Liver (tissue), 9 donors: ENCODE results near the gene TMEM269. TPM values are rescaled to one million over a fixed set of nuclear protein-coding genes. Genes with fewer than 3 reads are reported as not detected.

Experiments
- DNase-seq: peaks from one replicate; pipeline ENCODE4 v3.0.0-alpha.2; 2017; ENCODE audit warnings: low spot score
- H3K27ac ChIP-seq, 2 donors: one replicate each; pipeline ENCODE4 v1.7.0; 2013; ENCODE audit warnings: inconsistent platforms in 2 of 2, low read length in 2 of 2, control low read depth in 1 of 2, low read depth in 1 of 2, mild to moderate bottlenecking in 1 of 2
- H3K27me3 ChIP-seq, 4 donors: one replicate each; pipeline versions ENCODE4 v1.6.1 to v1.7.0; 2013; ENCODE audit warnings: low read length in 3 of 4, inconsistent platforms in 1 of 4, mild to moderate bottlenecking in 1 of 4, moderate library complexity in 1 of 4; ENCODE audit not compliant: control insufficient read depth in 4 of 4, insufficient read depth in 4 of 4
- H3K36me3 ChIP-seq, 4 donors: one replicate each; pipeline versions ENCODE4 v1.6.1 to v1.7.0; 2013; ENCODE audit warnings: low read length in 3 of 4, mild to moderate bottlenecking in 3 of 4, low read depth in 1 of 4, moderate library complexity in 1 of 4; ENCODE audit not compliant: control insufficient read depth in 4 of 4, insufficient read depth in 3 of 4
- H3K4me1 ChIP-seq, 4 donors: one replicate each; pipeline versions ENCODE4 v1.6.1 to v1.7.0; 2013; ENCODE audit warnings: low read length in 3 of 4, mild to moderate bottlenecking in 3 of 4, moderate library complexity in 1 of 4; ENCODE audit not compliant: control insufficient read depth in 4 of 4, insufficient read depth in 4 of 4
- H3K4me3 ChIP-seq, 3 donors: one replicate each; pipeline versions ENCODE4 v1.6.1 to v1.7.0; 2013; ENCODE audit warnings: low read length in 3 of 3, control low read depth in 1 of 3, low read depth in 1 of 3, mild to moderate bottlenecking in 1 of 3
- H3K9ac ChIP-seq, 2 donors: one replicate each; pipeline ENCODE4 v1.7.0; 2013; ENCODE audit warnings: low read length in 2 of 2, mild to moderate bottlenecking in 2 of 2, moderate library complexity in 2 of 2, control low read depth in 1 of 2, low read depth in 1 of 2
- H3K9me3 ChIP-seq, 4 donors: one replicate each; pipeline versions ENCODE4 v1.6.1 to v1.7.0; 2013; ENCODE audit warnings: low read length in 3 of 4; ENCODE audit not compliant: control insufficient read depth in 4 of 4
- CTCF ChIP-seq: fragments of 150-350 bp; IDR thresholded peaks from 2 replicates; pipeline ENCODE4 v1.5.1; 2017; ENCODE audit warnings: improper control_type of control experiment, low read depth, low read length; ENCODE audit not compliant: missing input control
- EGR1 ChIP-seq, 2 donors: IDR thresholded peaks; 2 replicates each; pipeline ENCODE4 v1.6.1; 2016 to 2018; ENCODE audit warnings: antibody characterized with exemption in 2 of 2, low read depth in 2 of 2
- FOXA1 ChIP-seq: IDR thresholded peaks from 2 replicates; pipeline ENCODE4 v1.6.1; 2016; ENCODE audit warnings: antibody characterized with exemption
- FOXA2 ChIP-seq: IDR thresholded peaks from 2 replicates; pipeline ENCODE4 v1.6.1; 2016; ENCODE audit warnings: antibody characterized with exemption
- GABPA ChIP-seq, 2 donors: IDR thresholded peaks in 1 of 2; conservative IDR thresholded peaks in 1 of 2; 2 replicates each; pipeline ENCODE4 v1.6.1; 2016; ENCODE audit warnings: antibody characterized with exemption in 2 of 2, mild to moderate bottlenecking in 1 of 2, moderate library complexity in 1 of 2
- HNF4A ChIP-seq, 2 donors: conservative IDR thresholded peaks; 2 replicates each; pipeline ENCODE4 v1.6.1; 2016; ENCODE audit warnings: antibody characterized with exemption in 2 of 2, mild to moderate bottlenecking in 2 of 2
- HNF4G ChIP-seq: IDR thresholded peaks from 2 replicates; pipeline ENCODE4 v1.6.1; 2016; ENCODE audit warnings: antibody characterized with exemption
- JUND ChIP-seq, 2 donors: IDR thresholded peaks; 2 replicates each; pipeline ENCODE4 v1.6.1; 2016; ENCODE audit warnings: antibody characterized with exemption in 2 of 2
- MAX ChIP-seq: IDR thresholded peaks from 2 replicates; pipeline ENCODE4 v1.6.1; 2016; ENCODE audit warnings: antibody characterized with exemption
- NR2F2 ChIP-seq: IDR thresholded peaks from 2 replicates; pipeline ENCODE4 v1.6.1; 2016; ENCODE audit warnings: antibody characterized with exemption
- RAD21 ChIP-seq, 2 donors: IDR thresholded peaks; 2 replicates each; pipeline ENCODE4 v1.6.1; 2016; ENCODE audit warnings: antibody characterized with exemption in 2 of 2, mild to moderate bottlenecking in 2 of 2
- REST ChIP-seq: IDR thresholded peaks from 2 replicates; pipeline ENCODE4 v1.6.1; 2016; ENCODE audit warnings: antibody characterized with exemption, mild to moderate bottlenecking
- TAF1 ChIP-seq: conservative IDR thresholded peaks from 2 replicates; pipeline ENCODE4 v1.6.1; 2016; ENCODE audit warnings: antibody characterized with exemption, mild to moderate bottlenecking
- YY1 ChIP-seq: IDR thresholded peaks from 2 replicates; pipeline ENCODE4 v1.6.1; 2016; ENCODE audit warnings: antibody characterized with exemption, mild to moderate bottlenecking
- ZBTB33 ChIP-seq: IDR thresholded peaks from 2 replicates; pipeline ENCODE4 v1.6.1; 2016; ENCODE audit warnings: antibody characterized with exemption
- WGBS: extraction: QIAGEN DNeasy Blood & Tissue Kit; methylation state at CpG from one replicate; pipeline ENCODE4 v1.1.7; 2013; 5-methylcytosine and 5-hydroxymethylcytosine counted together
- polyA plus RNA-seq, 2 donors: library from polyadenylated mRNA; stranded (reverse) in 1 of 2; unstranded in 1 of 2; fragments of 200-250 nt in 1 of 2; fragments of >200 nt in 1 of 2; fragmentation: Nextera tagmentation in 1 of 2; extraction: Ambion mirVana in 1 of 2; gene quantifications; one replicate each; pipeline versions ENCODE4 v1.2.1 to v1.2.3, GENCODE V29; 2013 to 2015
- total RNA-seq, 2 donors: library from RNA; depleted of rRNA; stranded (reverse); fragments of >200 nt; gene quantifications; one replicate each; pipeline ENCODE4 v1.2.3, GENCODE V29; 2014
- donor health status: healthy.
- donor health status: healthy.
- donor health status: healthy.
- donor health status: healthy.
- donor health status: healthy.

Gene TMEM269
- total and polyA plus RNA-seq, 4 donors: 0.05 to 0.08 TPM; not detected in 2

DNA sequence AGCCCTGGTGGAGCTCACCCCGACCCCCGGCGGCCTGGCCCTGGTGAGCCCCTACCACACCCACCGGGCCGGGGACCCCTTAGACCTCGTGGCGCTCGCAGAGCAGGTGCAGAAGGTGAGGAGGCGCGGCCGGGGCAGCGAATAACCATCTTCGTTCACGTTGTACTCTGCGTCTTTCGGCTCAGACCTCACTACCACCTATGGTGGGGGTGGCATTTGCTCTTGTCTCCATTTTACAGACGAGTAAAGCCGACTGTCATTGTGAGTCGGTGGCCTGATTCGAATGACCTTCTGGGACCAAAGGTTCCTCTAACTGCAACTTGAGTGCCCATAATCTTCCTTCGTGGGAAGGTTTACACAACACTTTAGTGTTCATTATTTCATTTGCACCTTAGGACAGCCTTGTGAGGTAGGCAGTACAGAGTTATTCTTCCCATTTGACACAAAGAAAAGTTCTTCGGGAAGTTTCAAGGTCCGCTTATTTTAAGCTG, 17.2 kb upstream of the TMEM269 start:
- Histone ChIP-seq H3K27me3 (no peaks in the 10 kb centered on the region), H3K9me3 (no peaks in the 10 kb centered on the region), H3K36me3 (no peaks in the 10 kb centered on the region), H3K4me3 (peak overlapping the region; percentile 69 to 98 (median 86)), H3K4me1 (peaks cover 9 to 36% (median 24%) of the 10 kb centered on the region in 4 donors), H3K9ac (peak overlapping the region; percentile 68 to 92), H3K27ac (peak overlapping the region; percentile 85 to 89)
- TF ChIP-seq RAD21 (IDR thresholded peaks at IDR 0.05) (no peak), HNF4G (no peak), MAX (no peak), CTCF (no peak), HNF4A (conservative IDR thresholded peaks at IDR 0.05) (no peak), REST (no peak), TAF1 (no peak), JUND (IDR thresholded peaks at IDR 0.05) (no peak), FOXA1 (no peak), FOXA2 (no peak)
- DNase-seq: no peak
- 2% methylated on average over 23 of the region's 23 CpGs for WGBS

DNA sequence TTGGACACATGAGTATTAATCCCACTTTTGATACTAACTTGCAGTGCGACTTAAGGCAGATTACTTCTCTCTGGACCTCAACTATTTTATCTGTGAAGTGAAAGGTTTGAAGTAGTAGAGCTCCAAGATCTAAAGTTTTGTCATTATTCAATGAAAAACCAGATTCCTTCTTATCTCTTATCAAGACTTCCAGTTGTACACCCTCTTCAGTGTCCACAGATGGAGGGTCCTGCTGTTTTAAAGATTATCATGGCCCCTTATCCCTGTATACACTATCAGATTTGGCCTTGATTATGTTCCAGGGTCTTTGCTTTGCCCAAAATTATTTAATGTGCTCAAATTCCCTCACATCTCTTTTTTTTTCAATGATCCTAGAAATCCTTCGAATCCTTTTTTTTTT, 16.6 kb upstream of the TMEM269 start:
- H3K27me3 ChIP-seq: no peaks in the 10 kb centered on the region
- H3K27ac ChIP-seq: peak overlapping the region in 1 of 2 donors; percentile 89
- peak overlapping the region in 1 of 2 donors; percentile 92 for H3K9ac ChIP-seq
- TF ChIP-seq HNF4G (no peak), ZBTB33 (no peak), FOXA1 (no peak), MAX (no peak), YY1 (no peak), EGR1 (IDR thresholded peaks at IDR 0.05; ENCODE audit: low read depth in 2 of 2) (no peak), NR2F2 (no peak), TAF1 (no peak), GABPA (IDR thresholded peaks at IDR 0.05 in 1 of 2, conservative IDR thresholded peaks at IDR 0.05 in 1 of 2) (no peak), FOXA2 (no peak), JUND (IDR thresholded peaks at IDR 0.05) (no peak), REST (no peak), CTCF (no peak)
- 86% methylated on average over 2 of the region's 2 CpGs for WGBS
- no peaks in the 10 kb centered on the region for H3K36me3 ChIP-seq
- peaks cover 9 to 36% (median 24%) of the 10 kb centered on the region in 4 donors for H3K4me1 ChIP-seq
- no peak for DNase-seq
- peak overlapping the region; percentile 69 to 98 (median 86) for H3K4me3 ChIP-seq
- H3K9me3 ChIP-seq: no peaks in the 10 kb centered on the region
